H1 (cell line): ENCODE measurements around the gene TMEM174.

ENCODE experiments used
- BCL11A ChIP-seq, 2 experiments: IDR thresholded peaks; one replicate each; pipeline ENCODE4 v1.6.1; 2011; ENCODE audit warnings: low read depth in 2 of 2, low read length in 2 of 2, mild to moderate bottlenecking in 2 of 2
- BRCA1 ChIP-seq: IDR thresholded peaks from 2 replicates; pipeline ENCODE4 v1.6.1; 2012; ENCODE audit warnings: low read depth, low read length, improper control_type of control experiment
- EZH2 ChIP-seq: fragments of 200-600 bp; sonication (generic); IDR thresholded peaks from 2 replicates; pipeline ENCODE4 v1.7.1; 2012; ENCODE audit warnings: low read depth, mild to moderate bottlenecking, moderate library complexity, low read length, inconsistent platforms; ENCODE audit not compliant: severe bottlenecking
- JUN ChIP-seq: IDR thresholded peaks from 2 replicates; pipeline ENCODE4 v1.6.1; 2011; ENCODE audit warnings: low read depth, mild to moderate bottlenecking, improper control_type of control experiment, low read length
- POLR2A ChIP-seq, 2 experiments: IDR thresholded peaks; 1 replicate in 1 of 2; 2 replicates in 1 of 2; pipeline ENCODE4 v1.6.1; 2011; ENCODE audit warnings: low read depth in 2 of 2, low read length in 2 of 2, mild to moderate bottlenecking in 2 of 2; ENCODE audit errors: control extremely low read depth in 1 of 2
- POLR2AphosphoS5 ChIP-seq: IDR thresholded peaks from 2 replicates; pipeline ENCODE4 v1.6.1; 2011; ENCODE audit warnings: low read depth, low read length
- TF ChIP-seq, protein P1 (sequence below): IDR thresholded peaks from 2 replicates; pipeline ENCODE4 v1.6.1; 2011; ENCODE audit warnings: low read length, improper control_type of control experiment
- TF ChIP-seq, protein P2 (sequence below), 3 experiments: IDR thresholded peaks; 1 replicate in 2 of 3; 2 replicates in 1 of 3; pipeline versions ENCODE4 v1.5.1 to v1.6.1; 2011; ENCODE audit warnings: low read length in 3 of 3, mild to moderate bottlenecking in 3 of 3, inconsistent platforms in 2 of 3, low read depth in 1 of 3, moderate library complexity in 1 of 3; ENCODE audit not compliant: insufficient read depth in 1 of 3; ENCODE audit errors: control extremely low read depth in 1 of 3
- TF ChIP-seq, protein P3 (sequence below): IDR thresholded peaks from 2 replicates; pipeline ENCODE4 v1.6.1; 2012; ENCODE audit warnings: low read length, inconsistent platforms

DNA sequence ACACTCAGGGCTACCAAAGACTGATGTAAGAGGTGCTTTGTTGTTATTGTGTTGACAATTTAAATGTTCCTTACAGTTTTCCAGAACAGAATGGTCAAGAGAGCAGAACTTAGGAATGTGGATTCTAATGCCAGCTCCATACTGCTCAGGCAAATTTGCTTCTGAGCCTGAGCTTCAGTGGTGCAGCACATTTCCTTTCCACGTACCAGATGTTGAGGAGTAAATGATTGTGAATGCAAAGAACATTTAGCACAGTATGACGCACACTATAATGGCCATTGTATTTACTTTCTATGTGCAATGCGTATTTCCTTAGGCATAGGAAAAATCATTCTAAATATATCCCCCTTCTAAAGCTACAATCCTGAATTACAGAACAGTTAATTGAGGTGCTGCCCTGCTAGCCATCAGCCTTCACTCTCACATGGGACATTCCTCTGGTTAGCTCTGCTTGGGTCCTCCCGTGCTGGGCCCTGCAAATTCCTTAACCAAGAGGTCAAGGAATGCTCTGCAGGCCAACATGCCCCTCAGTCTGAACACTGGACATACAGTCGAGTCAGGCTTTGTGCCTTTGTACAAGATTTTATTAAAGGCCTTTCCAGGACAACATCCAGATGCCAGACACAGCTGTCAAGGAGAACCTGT lies 21.1 kb upstream of the TMEM174 start:
- no peak for TF ChIP-seq JUN
- TF ChIP-seq, protein P1, sequence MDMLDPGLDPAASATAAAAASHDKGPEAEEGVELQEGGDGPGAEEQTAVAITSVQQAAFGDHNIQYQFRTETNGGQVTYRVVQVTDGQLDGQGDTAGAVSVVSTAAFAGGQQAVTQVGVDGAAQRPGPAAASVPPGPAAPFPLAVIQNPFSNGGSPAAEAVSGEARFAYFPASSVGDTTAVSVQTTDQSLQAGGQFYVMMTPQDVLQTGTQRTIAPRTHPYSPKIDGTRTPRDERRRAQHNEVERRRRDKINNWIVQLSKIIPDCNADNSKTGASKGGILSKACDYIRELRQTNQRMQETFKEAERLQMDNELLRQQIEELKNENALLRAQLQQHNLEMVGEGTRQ, result no peak
- TF ChIP-seq, protein P2, sequence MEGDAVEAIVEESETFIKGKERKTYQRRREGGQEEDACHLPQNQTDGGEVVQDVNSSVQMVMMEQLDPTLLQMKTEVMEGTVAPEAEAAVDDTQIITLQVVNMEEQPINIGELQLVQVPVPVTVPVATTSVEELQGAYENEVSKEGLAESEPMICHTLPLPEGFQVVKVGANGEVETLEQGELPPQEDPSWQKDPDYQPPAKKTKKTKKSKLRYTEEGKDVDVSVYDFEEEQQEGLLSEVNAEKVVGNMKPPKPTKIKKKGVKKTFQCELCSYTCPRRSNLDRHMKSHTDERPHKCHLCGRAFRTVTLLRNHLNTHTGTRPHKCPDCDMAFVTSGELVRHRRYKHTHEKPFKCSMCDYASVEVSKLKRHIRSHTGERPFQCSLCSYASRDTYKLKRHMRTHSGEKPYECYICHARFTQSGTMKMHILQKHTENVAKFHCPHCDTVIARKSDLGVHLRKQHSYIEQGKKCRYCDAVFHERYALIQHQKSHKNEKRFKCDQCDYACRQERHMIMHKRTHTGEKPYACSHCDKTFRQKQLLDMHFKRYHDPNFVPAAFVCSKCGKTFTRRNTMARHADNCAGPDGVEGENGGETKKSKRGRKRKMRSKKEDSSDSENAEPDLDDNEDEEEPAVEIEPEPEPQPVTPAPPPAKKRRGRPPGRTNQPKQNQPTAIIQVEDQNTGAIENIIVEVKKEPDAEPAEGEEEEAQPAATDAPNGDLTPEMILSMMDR (IDR thresholded peaks at IDR 0.05; ENCODE audit: control extremely low read depth in 1 of 3, insufficient read depth in 1 of 3, low read depth in 1 of 3, low read length in 3 of 3), result no peak
- TF ChIP-seq POLR2AphosphoS5, result no peak
- TF ChIP-seq EZH2, result no peak
- TF ChIP-seq POLR2A (IDR thresholded peaks at IDR 0.05; ENCODE audit: control extremely low read depth in 1 of 2, low read depth in 2 of 2, low read length in 2 of 2), result no peak
- no peak for TF ChIP-seq BCL11A (IDR thresholded peaks at IDR 0.05; ENCODE audit: low read depth in 2 of 2, low read length in 2 of 2)
- TF ChIP-seq, protein P3, sequence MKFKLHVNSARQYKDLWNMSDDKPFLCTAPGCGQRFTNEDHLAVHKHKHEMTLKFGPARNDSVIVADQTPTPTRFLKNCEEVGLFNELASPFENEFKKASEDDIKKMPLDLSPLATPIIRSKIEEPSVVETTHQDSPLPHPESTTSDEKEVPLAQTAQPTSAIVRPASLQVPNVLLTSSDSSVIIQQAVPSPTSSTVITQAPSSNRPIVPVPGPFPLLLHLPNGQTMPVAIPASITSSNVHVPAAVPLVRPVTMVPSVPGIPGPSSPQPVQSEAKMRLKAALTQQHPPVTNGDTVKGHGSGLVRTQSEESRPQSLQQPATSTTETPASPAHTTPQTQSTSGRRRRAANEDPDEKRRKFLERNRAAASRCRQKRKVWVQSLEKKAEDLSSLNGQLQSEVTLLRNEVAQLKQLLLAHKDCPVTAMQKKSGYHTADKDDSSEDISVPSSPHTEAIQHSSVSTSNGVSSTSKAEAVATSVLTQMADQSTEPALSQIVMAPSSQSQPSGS, result no peak
- no peak for TF ChIP-seq BRCA1
